HG03095 (cell line): ENCODE results near the gene KLK12.
"Not testable (repeated sequence)": the region's sequence is repeated elsewhere in the genome, so short reads cannot be mapped to it uniquely, and the experiment has no call there.

Source experiments
- ATAC-seq: cut with Tn5 transposase; IDR thresholded peaks from one replicate; pipeline ENCODE4 v1.9.1; 2021; ENCODE audit warnings: moderate library complexity; ENCODE audit not compliant: unreplicated experiment

Gene KLK12

DNA sequence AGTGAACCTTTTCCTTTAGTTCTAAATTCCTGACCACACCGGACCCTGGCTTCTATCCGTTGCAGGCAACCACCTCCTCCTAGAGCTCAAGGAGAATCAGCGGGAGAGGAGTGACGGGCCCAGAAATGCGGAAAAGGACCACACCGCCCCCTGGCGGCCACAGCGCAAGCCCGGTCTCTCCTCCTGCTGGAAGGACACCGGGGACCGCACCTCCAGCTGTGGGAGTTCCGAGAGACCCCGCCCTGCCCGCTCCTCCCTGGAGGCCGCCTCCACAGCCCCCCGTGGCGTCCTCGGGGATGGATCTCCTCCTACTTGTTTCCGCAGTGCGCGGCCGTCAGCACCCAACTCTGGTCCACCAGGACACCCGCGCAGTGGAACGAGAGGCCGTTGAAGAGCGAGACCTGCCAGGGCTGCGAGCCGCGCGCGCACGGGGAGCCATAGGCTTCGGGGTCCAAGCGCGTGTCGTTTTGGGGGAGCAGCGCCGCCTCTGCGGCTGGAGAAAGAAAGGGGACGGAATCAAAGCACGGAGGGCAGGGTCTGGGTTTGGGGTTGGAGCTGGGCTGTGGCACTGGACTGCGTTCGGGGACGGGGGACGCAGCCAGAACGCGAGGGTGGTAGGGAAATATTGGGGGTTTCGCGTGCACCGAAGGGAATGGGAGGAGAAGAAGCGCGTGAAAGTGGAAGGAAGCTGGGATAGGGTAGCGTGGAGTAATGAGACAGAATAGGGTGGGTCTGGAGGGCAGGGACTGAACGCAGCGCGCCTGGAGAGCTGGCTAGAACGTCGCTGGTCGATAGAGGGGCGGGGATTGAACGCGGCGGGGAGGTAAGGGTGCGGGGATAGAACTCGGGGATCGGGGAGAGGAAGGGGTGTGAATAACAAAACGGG, 17.8 kb downstream of the KLK12 start:
- ATAC-seq, result no peak

DNA sequence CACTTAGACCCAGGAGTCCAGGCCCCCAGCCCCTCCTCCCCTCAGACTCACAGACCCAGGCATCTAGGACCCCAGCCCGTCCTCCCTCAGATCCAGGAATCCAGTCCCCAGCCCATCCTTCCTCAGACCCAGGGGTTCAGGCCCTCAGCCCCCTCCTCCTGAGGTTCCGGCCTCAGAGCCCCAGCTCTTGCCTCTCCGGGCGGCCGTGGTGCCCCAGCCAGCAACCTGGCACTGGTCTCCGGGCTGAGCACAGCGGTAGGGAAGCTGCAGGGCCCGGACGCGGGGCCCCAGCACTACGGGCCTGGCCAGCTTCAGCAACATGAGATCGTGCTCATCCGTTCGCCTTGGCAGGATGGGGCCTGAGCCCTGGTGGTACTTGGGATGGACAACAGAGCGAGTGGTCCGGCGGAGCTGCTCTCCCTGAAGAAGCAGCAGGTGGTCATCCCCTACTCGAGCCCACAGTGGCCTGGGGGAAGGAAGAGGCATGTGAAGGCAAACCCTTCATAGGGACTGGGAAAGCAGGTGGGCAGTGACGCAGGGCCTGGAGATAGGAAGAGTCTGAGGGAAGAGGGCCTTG, 19.0 kb downstream of the KLK12 start:
- ATAC-seq, result no peak

DNA sequence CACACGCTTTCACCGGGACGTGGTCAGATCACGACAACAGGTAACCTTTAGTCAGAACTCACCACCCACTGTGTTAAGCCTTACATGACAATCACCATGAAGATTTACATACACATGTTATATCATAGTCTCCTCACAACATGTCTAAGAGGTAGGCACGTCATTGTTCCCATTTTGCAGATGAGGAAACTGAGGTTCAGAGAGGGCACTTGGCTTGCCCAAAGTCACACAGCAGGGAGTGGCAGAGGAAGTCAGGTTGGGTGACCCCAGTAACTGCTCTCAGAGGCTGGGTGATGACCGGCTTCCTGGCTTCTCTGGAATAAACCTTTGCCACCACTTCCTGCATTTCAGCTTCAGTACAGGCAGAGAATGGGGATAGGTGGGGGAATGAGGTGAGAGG, 20.6 kb downstream of the KLK12 start:
- no peak for ATAC-seq

GRCh38 chr19:51012661-51013190, 22.1 kb downstream of the KLK12 start:
- ATAC-seq, result no peak

- no peak for ATAC-seq
These were observed 24.6 kb downstream of the KLK12 start for GRCh38 chr19:51010066-51010795.

DNA sequence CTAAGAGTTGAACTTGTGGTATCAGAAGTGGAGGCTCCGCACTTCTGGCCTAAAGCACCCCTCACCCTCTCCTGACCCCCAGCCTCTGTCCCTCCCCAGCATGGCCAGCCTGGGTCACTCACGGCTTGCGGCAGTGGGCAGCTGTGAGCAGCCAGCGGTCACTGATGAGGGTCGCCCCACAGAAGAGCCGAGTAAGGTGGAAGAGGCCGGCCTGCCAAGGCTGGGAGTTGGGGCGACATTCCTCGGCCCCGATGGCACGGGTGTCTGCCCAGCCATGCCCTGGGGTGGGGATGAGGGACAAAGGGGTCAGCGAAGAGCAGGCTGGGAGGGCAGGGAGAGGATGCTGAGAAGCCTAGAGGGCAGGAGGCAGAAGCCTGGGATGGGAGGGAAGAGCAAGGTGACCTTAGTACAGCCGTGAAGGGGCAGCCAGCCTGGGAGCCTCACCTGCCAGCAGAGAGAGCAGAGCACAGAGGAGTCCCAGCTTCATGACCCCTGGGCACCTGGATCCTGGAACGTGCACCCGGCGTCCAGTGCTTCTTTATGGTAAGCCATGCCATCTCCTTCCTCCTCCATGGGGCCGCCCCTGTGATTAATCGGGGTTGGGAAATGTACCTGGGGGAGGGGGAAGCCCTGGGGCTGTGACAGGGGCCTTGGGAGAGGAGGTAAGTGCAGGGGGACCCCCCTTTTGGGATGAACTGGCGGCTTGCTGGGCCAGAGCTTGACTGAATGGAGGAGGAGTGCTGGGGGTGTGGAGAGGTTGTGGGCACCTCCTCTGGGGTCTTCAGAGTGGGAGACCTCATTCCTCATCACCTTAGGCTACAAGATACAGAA, 25.5 kb downstream of the KLK12 start:
- ATAC-seq, result no peak

- ATAC-seq, result no peak
These were observed 27.3 kb downstream of the KLK12 start for GRCh38 chr19:51007488-51007887.

DNA sequence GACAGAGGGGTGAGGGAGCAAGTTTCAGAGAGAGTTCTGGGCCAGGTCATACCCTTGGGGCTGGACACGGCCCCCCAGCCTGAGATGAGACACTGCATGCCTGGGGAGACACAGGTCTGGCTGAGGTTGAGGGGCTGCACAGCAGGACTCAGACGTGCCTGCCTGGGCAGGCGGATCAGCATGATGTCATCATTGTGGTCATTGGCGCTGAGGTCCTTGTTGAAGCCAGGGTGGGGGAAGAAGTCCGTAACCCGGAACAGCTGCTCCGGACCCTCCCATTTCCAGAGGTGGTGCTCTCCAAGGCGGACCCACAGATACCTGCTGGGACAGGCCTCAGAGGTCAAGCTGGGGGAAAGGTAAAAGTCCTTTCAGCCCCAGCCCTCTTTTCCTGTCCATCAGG, 28.4 kb downstream of the KLK12 start:
- ATAC-seq, result no peak

GRCh38 chr19:51005248-51005647, 29.6 kb downstream of the KLK12 start:
- ATAC-seq, result no peak

DNA sequence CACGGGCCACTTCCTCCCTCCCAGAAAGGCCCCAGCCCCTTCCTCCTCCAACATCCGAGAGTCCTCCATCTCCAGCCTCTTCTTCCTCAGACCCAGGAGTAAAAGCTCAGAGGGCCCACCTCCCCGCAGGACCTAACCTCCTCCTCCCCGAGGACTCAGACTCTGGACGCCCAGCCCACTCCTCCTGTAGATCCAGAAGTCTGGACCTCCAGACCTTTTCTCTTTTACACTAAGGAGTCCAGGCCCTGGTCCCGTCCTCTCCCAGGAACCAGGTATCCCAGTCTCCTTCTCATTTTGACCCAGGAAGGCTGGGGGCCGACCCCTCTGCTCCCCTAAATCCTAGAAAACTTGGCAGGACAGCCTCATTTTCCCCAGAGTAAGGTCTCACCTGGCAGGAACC, 31.5 kb downstream of the KLK12 start:
- no peak for ATAC-seq

- no peak for ATAC-seq
These were observed 32.1 kb downstream of the KLK12 start for GRCh38 chr19:51002542-51003311.

GRCh38 chr19:51002089-51002532, 32.7 kb downstream of the KLK12 start:
- ATAC-seq, result no peak

GRCh38 chr19:51001515-51001914, 33.3 kb downstream of the KLK12 start, which contains the start of gene KLK8:
TSS of gene KLK8 (minus strand) at chr19:51001604. CDS start at chr19:51001167, 437 bp downstream.
- ATAC-seq, result no peak

DNA sequence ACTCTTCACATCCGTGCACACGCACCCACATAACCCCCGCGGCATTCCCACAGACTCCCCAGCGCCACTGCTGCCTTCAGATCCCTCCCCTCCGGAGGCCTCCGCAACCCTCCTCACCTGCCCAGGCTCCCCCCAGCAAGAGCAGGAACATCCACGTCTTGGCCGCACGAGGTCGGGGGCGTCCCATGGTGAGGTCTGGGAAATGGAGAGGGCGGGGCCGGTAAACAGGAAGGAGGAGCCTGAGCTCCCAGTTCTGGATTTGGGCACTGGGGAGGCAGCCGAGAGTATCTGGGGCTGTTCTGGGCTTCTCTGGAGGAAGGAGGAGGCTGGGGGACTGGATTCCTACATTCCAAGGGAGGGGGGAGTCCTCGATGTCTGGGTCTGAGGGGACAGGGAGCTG, 33.8 kb downstream of the KLK12 start:
- ATAC-seq, result no peak

GRCh38 chr19:51000426-51000825, 34.4 kb downstream of the KLK12 start:
- ATAC-seq, result no peak

- no peak for ATAC-seq
These were observed 36.1 kb downstream of the KLK12 start for GRCh38 chr19:50998686-50999085.

- no peak for ATAC-seq
These were observed 36.7 kb downstream of the KLK12 start for GRCh38 chr19:50998061-50998460.

GRCh38 chr19:50994129-50994528, 40.7 kb downstream of the KLK12 start:
- no peak for ATAC-seq

- ATAC-seq, result no peak
These were observed 42.2 kb downstream of the KLK12 start for GRCh38 chr19:50992666-50993035.

DNA sequence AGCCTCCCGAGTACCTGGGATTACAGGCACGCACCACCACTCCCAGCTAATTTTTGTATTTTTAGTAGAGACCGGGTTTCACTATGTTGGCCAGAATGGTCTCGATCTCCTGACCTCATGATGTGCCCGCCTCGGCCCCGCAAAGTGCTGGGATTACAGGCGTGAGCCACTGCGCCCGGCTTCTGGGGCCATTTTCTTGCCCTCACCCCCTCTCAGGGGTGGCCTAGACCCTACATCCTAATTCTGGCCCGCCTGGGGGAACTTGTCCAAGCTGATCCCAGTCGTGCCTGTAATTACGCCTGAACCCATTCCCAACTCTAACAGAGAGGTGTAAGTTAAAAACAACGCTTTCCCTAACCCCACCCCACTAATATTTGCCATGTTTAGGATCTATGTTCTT, 50.4 kb downstream of the KLK12 start:
- not testable (repeated sequence) for ATAC-seq
